AG08396 (cell line): ENCODE results near the gene MRTO4.
"Not testable (repeated sequence)": the region's sequence is repeated elsewhere in the genome, so short reads cannot be mapped to it uniquely, and the experiment has no call there.

Experiments
- DNase-seq: peaks from one replicate; pipeline ENCODE4 v3.0.0; 2012; ENCODE audit warnings: low spot score, mixed read lengths

MRTO4 gene

GRCh38 chr1:19251305-19252196 is at the start of gene MRTO4, which contains the start of gene EMC1:
MRTO4 (plus strand) TSS chr1:19251805; CDS start chr1:19251836, 31 bp downstream.
EMC1 (minus strand) TSS chr1:19251524; CDS start chr1:19251509, 15 bp downstream.
- DNase-seq, result peak; percentile 95

DNA sequence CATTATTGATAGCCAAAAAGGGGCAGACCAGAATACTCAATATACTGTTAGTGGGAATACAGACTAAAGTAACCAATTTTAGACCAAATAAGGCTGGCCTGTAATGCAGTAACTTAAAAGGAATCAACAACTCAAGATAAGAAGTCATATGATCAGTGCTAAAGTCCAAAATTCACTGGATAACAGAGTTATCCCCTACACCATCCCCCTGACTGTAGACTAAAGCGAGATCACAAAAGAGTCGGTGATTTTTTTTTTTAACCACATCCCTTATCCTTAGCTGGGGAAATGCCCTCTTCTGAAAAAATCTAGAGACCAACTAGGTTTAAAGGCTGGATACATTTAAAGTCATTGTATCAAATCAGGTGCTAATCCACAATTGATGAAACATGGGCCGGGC is 49.2 kb upstream of the MRTO4 start:
- no peak for DNase-seq

DNA sequence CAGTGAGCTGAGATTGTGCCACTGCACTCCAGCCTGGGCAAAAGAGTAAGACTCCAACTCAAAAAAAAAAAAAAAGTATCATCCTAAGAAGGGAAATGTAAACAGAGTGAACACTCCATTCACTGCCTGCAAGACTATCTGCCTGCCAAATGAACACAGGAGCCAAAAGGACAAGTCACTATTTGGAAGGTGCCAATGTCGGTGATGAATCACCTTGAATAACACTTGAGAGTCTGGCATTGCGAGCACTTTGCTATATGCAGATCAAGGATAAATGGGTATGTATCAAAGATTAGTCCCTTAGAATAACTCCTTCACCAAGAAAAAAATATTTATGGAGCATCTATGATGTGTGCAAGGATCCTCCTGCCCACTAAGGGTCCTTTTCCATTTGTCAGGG is 48.2 kb upstream of the MRTO4 start:
- DNase-seq, result peak; percentile 58

DNA sequence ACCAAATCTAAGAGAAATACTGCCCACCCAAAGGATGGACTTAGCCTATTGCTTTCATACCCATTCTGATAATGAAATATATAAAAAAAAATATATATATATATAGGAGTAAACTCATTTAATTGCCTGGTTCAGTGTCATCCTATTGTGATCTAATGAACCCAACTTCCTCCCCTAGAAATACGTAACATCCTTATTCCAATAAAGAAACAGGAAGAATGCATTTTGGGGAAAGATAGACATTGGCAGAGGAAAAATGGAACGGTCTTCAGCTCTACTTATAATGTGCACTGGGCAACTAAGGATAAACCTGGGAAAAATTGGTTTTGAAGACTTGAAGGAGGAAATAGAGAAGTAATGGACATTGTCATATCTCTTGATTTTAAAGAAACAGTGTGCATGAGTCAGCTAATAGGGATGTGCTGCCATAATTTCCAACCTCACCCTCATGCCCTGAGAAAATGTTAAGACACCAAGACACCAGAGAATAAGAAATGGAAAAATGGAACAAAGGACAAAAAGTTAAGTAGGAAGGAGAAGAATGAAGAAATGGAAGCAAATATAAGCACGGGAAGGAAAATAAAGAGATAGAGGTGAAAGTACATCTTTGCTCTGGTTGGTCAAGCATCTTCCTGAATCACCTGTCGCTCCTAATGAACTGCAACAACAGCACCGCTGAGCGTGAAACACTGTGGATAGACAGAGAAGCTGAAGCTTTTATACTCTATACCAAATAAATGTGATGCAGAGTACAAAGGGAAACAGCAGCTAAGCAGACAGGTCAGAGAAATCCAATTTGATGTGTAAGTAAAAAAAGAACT is 46.9 kb upstream of the MRTO4 start:
- no peak for DNase-seq

DNA sequence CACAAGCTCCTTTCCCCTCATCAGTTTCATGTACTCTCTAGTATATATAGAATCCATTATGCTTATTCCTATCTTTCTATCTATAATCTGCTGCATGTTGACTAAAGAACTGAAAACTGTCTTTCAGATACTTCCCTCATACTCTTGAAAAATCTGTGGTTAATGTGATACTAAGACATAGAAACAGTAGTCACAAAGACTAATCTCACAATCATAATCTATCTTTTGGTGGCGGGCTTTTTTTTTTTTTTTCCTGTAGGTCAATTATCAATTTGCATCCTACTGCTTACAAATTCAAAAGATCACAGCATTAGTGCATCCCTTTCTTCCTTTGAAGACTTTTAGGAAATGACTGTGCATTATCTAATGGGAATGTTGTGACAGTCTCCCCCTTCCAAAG is 46.2 kb upstream of the MRTO4 start:
- no peak for DNase-seq

DNA sequence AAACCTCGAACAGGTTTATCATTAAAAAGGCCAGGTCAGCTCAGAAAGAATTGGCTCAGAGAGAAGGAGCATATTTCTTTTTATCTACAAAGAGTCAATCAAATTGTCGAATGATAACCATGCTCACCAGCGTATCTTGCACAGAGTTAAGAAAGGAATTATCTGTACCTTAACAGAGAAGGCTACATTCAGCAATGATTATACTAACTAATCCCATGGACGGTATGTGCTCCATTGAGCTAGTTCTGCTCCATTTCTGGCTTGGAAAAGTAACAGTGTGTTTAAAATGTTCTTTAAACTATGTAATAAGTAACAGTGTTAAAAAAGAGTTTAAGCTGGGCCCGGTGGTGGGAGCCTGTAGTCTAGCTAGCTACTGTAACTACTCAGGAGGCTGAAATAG is 45.8 kb upstream of the MRTO4 start:
- DNase-seq, result no peak

DNA sequence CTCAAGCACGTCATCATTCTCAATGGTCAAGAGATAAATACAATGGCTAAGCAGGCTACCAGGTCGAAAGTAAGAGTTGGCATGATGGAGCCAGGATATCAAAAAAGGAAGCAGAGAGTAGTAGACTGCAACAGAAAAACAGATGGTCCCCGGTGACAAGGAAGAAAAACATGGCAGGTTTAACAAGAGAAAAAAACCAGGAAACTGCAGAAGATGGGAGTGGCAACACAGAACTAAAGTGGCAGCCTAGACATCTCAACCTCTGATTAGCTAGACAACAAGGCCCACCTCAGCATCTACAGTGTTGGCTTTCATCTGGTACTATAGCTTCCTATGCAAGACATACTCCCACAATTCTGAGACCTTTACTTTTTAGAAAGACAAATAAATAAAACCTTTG is 44.7 kb upstream of the MRTO4 start:
- DNase-seq, result no peak

- peak; percentile 41 for DNase-seq
Observed at GRCh38 chr1:19208710-19209438, 42.7 kb upstream of the MRTO4 start.

GRCh38 chr1:19209439-19209989 is 42.1 kb upstream of the MRTO4 start:
- peak; percentile 27 for DNase-seq

DNA sequence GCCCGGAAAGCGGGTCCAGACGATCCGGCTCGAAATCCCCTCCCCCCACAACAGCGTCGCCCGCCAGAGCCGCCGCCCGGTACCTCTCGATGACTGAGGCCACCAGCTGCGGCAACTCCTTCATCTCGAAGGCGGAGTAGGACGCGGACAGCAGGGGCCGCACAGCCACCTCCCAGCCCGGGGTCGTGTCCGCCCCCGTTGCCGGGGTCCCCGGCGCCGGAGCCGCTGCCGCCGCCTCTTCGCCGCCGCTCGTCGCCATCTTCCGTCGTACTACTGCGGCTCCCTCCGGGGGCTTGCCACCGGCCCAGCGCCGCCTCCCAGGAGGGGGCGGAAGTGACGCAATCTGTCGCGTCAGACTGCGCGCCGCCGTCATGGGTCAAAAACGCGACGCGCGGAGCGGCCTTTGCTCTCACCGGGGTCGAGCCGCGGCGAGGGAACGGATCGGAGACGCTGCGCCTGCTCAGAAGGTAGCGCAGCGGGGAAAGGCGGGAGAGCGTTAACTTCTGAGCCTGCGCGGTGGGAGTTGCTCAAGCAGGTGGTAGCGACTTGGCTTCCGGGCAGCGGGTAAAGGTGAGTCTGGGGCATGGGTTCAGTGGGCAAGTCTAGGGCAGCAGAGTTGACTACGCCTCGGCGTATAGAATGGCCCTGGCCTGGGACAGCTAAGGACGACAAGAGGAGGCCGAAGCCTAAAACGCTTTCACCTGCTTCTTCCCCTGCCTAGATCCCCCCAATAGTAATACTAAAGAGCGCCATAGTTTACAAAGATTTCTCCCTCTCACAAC is 41.4 kb upstream of the MRTO4 start, which contains the start of gene UBR4:
Gene UBR4, minus strand, starts transcription at position 277 of the 782 bp plus-strand sequence. Its CDS starts 18 bp downstream, at position 259.
- DNase-seq, result peak; percentile 95

DNA sequence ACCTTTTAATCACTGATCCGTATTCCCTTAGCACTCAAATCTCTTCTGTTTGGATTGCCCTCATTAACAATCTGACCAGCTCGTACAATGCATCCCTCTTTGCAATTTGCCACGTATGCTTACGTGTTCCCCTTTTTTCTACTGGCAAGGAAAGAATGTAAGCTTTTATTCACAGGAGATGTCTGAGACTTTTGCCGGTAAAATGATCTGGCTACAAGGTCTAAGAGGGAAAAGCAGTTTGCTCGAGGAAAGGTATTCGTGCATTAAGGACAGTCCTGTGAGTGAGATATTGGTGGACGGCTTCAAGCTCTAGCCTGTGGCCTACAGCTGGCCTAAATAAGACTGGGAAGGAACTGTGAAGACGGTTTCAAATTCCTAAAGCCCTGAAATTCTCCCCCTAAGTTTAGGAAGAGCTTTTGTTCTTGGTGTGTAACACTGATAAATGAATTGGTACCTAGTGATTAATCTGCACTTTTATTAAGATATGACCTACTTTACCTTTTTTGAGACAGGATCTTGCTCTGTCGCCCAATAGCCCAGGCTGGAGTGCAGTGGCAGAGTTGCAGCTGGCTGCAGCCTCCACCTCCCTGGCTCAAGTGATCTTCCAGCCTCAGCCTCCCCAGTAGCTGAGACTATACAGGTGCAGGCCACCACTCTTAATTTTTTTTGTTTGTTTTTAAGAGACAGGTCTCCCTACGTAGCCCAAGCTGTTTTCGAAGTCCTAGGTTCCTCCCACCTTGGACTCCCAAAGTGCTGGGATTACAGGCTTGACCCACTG is 40.6 kb upstream of the MRTO4 start:
- no peak for DNase-seq

DNA sequence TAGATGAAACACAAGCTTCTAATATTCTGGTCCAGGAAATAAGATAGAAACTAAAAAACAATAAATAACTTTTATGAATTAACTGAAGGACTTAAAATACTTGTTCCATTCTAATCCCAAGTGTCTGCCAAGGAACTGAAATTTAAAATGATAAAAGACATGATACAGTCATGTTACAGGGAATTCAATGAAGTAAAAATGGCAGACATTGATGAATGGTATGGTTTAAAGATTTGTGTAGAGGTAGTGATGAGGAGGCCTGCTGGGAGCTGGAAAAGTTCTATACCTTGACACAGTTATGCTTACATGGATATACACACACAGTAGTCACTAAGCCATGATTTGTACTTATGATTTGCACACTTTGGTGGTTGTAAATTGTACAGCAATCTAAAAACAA is 39.4 kb upstream of the MRTO4 start:
- no peak for DNase-seq

GRCh38 chr1:19213580-19213979 is 38.0 kb upstream of the MRTO4 start:
- DNase-seq, result no peak

GRCh38 chr1:19216585-19216984 is 35.0 kb upstream of the MRTO4 start:
- not testable (repeated sequence) for DNase-seq

DNA sequence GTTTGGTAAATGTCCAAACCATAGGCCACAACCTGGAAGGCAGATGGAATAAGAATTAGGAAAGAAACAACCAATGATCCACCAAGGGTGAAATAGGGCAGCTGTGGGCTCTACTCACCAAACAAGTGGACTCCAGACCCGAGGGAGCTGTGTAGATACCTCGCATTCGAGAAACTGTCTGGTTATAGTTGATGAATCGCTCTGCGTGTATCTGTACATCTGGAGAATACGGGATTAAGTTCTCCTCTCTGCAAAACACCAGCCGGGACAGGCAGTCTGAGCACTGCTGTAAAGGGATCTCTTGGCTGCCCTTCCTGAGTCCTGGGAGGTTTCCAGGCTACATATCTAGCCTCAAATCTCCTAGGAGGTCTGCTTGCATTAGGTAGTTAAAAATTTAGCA is 32.2 kb upstream of the MRTO4 start:
- DNase-seq, result no peak

GRCh38 chr1:19220080-19220846 is 31.3 kb upstream of the MRTO4 start:
- DNase-seq, result no peak

DNA sequence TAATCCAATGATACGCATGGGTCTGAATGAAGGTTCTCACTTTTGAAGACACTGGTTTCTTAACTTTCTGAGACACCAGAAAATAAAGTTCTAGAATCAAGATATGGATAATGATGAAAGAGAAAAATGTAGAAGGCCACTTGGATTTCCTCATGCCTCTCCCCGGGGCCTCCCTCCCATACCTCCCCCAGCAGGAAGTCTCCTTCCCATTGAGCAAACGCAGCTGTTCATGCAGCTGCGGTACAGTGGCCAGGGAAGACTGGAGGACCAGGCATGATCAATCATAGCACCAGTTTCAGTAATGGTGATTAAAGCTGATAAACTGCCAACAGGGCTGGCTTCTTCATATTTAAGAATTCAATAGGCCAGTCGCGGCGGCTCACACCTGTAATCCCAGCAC is 30.6 kb upstream of the MRTO4 start:
- no peak for DNase-seq

DNA sequence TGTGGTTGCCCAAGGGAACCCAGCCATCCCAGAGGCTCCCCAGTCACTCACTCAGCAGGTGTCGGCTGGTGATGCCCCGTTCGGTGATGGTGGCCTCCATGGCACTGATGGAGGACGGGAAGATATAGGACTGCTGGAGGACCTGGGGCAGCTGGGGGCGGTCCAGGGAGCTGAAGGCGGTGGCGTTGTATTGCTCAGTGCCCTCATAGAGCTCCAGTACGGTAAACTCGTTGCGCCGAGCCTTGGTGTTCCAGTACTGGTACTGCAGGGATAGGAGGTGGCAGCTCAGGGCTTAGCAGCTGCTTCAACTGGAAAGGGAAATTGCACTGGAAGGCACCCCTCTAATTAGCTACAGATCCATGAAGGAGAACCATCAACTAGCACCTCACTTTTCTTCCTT is 29.0 kb upstream of the MRTO4 start:
- DNase-seq, result no peak
